Jurkat, Clone E6-1 (cell line): ENCODE results near the gene ARHGAP11A.

ENCODE experiments used
- DNase-seq: peaks from one replicate; pipeline ENCODE4 v3.0.0-alpha.2; 2011; ENCODE audit warnings: low read depth, low spot score
- H3K4me3 ChIP-seq: 2 replicates; pipeline ENCODE4 v1.5.1; 2011; ENCODE audit warnings: mild to moderate bottlenecking, low read length, control low read depth, moderate library complexity

Gene ARHGAP11A

DNA sequence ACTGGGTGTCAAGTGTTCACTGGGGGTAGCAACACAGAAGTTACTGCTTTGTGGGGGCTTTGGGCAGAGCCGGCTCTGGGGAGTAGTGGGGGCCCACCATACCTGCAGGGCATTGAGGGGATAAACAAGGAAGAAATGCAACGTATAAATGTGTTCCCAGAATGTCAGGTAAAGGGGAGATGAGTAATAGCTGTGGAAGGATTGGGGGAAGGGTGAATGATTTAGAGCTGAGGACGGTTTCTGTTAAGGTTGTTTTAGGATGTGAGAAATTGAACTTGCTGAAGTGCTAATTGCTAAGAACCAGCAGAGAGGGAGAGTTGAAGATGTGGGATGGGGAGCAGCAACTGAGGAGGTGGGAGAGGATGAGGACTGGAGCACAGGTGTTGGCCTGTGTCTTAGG lies 36.9 kb downstream of the ARHGAP11A start:
- no peak overlapping the region for H3K4me3 ChIP-seq
- no peak for DNase-seq

DNA sequence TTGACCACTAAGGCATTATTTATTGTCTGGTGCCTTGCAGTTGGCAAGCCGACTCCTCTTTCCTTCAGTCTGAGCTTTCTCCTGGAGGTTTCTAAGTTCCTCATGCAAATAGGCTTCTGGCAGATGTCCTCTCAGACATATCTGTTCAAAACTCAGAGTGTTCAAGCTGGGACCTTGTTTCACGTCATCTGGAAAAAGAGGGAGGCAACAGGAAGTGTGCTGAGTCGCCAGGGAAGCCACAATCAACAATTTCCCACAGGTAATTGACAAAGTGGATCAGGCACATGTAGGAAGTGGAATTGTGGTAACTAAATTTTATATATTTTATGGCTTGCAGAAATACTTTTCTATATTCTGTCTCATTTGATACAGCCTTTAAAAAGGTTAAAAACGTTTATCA lies 40.8 kb downstream of the ARHGAP11A start:
- no peak overlapping the region for H3K4me3 ChIP-seq
- DNase-seq: peak; percentile 14

DNA sequence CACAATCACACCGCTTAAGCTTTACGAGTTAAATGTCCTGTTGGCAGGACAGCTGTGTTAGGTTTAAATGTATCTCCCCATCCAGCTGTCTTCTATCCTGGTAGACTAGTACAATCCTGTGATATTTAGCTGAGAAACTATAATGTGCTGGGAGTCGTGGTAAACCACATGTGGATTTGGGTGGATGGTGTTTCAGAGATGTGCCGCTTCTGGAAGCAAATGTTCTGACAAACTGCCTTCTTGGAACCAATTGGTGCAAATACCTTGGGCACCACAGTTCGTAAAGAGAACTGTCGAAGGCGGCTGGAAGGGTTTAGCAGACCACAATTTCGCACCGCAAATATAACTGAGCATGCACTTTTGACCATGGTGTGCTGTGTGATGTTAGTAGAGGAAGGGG lies 41.2 kb downstream of the ARHGAP11A start:
- peak; percentile 14 for DNase-seq
- H3K4me3 ChIP-seq: no peak overlapping the region

DNA sequence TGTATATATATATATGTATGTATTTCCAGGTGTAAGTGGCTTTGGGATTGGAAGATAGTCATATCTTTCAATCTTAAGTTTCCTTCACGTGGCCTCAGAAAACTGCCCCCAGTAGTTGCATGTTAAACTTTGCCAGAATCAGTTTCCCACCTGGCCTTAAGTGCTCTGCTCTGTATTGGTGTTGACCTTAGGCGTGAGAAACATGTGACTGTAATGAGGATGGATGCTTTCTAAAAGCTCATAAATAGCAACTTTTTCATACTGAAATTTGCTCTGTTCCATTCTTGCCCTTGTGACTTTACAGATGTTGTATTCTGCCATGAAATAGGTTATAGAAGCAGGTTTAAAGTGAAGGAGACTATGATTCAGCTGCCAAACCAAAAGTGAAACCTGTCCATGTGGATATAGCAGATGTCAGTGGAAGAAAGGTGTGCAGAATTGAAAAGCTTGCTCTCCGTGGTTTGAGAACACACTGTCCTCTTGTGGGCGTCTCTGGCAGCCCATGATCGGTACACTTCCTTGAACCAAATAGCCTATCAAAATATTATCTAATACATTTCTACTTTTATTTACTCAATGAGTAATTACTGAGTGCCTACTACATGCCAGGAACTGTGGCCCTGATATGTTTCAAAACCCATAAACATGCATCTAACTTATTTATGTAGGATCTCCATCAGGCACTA lies 42.0 kb downstream of the ARHGAP11A start:
- no peak overlapping the region for H3K4me3 ChIP-seq
- DNase-seq: no peak

DNA sequence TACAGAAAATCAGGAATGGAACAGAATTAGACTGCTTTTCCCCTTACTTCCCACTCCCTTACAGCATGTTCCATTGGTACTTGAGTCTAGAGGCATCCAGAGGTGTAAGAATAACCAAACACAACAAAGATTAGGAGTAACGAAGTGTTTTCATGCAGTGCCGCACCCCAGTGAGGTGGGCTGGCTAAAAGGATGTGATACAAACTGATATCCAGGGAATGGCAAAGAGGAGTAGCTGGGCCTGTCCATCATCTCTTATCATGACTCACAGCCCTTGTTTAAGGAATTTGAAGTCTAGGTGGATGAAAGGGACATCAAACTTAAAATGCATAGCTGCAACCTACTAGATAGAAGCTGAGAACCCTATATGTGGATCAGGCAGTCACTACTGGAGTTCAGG lies 42.6 kb downstream of the ARHGAP11A start:
- H3K4me3 ChIP-seq: no peak overlapping the region
- DNase-seq: no peak

DNA sequence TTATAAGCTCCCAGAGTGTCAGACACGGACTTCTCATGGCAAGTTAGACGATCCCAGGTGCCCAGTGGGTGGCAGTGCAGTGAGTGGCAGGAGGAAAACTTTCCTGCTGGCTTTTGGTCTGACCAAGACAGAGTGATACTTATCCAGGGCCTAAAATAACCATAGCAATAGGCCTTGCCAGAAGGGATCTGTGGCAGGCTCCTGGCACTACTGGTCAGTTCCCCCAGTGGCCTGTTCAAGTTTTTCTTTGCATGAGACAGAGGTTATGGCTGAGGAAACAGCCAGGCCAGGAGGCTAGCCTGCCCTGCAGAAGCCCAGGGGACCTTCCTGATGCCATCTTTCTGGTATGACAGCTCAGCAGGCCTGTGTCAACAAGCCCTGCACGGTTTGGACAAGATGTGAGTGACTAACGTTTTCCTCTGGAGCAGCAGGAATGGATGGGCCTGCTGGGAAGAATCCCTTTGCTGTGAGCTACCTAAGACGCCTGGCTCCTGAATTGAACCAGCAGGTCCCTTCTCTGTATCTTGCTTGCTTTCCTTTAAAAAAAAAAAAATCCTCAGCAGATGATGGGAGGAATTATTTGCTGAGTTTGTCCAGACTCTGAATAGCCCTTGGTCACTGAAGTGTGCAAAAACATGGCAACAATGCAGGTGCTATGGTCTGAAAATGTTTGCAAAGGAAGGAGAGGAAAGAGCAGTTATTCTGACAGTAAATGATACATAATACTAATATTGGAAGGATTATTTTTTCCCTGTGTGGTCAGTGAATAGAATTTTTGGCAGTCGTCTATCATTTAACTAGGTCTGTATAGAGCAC lies 44.2 kb downstream of the ARHGAP11A start:
- no peak overlapping the region for H3K4me3 ChIP-seq
- DNase-seq: no peak

DNA sequence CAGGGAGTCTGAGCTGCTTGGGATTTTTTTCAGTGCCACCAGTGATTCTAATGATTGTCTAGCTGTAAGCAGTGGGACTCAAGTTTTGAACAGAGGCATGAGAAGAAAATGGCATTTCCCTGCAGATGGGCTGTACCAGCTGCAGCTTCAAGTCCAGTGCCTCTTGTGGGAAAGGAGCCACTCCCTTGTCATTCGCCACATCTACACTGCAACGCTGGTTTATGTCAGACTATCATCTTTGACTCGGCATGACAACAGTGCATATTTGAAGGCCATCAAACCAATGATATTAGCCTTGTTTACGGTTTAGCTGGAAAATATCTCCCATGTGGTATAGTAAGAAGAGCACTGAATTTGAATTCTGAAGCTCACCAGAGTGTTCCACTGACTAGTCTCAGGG lies 48.4 kb downstream of the ARHGAP11A start:
- H3K4me3 ChIP-seq: no peak overlapping the region
- no peak for DNase-seq

DNA sequence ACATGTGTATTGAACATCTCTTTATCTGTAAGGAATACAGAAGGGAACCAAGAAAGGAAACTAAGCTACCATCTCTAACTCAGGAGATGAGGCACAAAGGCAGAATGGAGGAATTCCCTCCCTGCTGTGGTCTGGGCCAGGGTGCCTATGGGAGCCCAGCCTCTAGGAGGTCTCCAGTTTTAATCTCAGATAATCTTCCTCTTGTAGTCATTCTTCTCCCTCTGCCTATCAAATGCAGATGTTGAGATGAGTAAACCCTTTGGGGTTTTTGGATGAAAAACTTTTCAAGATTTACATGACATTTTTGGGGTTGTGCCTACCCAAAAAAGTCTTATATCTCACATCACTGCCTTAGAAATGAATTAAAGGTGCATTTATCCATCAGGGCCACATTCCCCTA lies 49.5 kb downstream of the ARHGAP11A start:
- no peak for DNase-seq
- H3K4me3 ChIP-seq: no peak overlapping the region

DNA sequence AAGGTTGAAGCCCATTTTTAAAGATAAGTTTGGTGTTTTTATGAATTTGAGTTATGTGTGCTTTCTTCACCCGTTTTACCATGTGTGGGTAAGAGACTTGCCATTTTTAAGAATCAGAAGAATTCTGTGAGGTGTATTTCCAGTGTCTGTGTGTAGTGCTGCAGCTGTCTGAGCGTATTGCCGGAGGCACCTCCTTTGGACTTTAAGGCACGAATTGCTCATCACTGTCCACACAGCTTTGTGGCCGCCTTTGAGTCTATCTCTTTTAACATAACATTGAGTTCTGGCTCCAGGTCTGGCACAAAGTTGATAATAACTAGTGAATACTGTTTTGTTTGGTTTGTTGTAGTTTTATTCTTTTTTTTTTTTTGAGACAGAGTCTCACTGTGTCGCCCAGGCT lies 52.0 kb downstream of the ARHGAP11A start:
- H3K4me3 ChIP-seq: no peak overlapping the region
- no peak for DNase-seq

DNA sequence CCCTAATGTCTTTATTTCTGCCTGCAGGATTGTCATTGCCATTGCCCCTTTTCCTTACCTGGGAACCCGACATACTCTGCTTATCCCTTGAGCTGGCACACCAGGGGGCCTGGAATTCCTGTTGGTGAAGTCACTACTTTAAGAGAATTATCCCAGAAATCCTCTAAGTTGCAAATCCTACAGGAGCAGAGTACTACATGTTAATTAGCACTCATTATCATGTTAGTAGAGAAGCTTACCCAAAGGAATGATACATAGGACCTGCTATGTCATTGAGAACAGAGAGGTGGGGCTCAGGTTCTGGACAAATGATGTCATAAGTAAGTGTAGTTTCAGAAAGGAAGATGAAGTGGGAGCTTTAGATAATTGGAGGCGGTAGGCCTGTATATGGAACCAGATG lies 53.6 kb downstream of the ARHGAP11A start:
- no peak for DNase-seq
- no peak overlapping the region for H3K4me3 ChIP-seq

DNA sequence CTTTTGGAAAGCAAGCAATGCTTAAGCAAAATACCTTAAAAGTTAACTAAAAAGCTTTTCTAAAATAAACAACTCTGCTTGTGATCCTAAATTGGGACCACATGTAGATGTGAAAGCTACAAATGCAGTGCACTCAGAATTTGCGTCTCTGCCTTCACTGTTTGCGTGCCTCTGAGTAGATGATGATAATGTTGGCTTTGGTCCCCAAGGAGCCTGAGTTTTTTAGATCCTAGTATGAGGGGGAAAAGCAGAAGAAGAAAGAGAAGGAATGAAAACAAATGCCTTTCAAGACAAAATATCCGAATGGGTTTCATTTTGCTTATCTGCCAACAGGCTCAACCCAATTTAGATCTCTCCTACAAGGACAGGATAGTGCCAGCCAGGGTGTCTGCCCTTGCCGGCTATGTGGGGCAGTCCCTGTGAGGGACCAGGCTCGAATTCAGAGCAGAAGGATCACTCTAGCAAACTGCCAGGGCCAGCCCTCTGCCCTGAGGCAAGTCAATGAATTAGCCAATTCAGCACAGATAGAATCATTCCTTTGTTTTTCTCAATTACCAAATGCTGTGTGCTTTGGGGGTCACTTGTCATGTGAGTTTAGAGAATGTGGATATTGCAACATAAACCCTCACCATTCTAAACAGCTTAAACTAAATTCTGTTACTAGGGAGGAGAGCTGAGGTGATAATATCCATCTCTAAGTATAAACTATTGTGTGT lies 54.8 kb downstream of the ARHGAP11A start:
- no peak for DNase-seq
- no peak overlapping the region for H3K4me3 ChIP-seq

DNA sequence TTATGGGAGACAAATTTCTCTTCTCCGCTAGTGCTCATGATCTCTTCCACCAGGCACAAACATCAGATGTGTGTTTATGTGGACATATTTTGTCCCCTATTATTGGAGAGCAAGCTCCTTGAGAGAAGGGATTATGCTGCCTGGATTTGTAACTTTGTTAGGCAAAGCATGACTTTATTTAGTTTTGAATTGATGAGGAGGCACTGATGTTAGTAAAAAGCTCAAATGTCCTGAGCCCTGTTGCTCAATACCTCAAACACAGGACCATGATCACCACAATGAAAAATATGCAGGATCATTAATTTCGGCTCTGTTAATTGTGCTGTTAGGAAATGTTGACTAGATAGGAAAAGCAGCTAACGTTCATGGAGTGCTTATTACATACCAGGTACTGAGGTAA lies 55.3 kb downstream of the ARHGAP11A start:
- no peak for DNase-seq
- no peak overlapping the region for H3K4me3 ChIP-seq

DNA sequence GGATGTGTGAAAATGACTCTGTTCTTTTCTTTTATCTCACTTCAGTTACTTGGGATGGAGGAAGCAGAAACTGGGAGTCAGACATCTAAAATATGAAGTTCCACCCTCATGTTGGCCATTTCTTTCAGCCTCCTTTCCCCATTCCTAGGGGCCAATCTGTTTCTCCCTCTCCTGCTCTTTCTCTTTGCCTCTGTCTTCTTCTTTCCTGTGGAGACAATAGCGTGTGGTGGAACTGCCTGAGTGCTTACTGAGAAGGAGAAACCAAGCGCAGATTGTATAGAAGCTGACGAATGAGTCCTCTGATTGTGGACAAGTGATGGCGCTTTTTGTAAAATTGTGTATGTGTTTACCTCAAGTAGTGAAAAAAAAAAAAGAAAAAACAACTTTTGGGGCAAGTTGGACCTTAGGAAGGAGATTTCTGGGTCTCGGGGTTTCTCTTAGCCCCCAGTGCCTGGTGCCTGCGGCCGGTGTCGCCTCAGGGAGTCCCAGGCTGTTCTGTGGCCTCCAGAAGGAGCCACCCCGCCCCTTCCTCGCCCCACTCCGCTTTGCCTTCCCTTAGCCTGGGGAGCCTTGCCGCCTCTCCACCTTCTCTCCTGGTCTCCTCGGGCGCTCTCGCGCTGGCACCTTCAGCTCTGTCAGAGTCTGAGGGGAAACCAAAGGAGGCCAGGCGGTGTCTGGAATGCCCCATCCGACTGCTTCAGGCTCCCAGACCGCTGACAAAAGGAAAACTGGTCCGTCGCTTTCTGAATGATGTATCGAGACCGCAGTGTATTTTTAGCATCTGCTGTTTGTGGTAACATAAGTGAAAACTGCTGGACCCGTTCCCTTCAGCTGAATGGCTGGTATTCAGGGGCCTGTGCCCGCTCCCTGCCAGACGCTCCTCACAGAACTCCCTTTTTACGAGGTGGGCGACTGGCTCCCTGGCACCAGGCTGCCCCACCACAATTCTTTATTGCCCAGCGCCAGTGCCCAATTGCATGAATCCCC lies 56.3 kb downstream of the ARHGAP11A start:
- no peak overlapping the region for H3K4me3 ChIP-seq
- DNase-seq: no peak

DNA sequence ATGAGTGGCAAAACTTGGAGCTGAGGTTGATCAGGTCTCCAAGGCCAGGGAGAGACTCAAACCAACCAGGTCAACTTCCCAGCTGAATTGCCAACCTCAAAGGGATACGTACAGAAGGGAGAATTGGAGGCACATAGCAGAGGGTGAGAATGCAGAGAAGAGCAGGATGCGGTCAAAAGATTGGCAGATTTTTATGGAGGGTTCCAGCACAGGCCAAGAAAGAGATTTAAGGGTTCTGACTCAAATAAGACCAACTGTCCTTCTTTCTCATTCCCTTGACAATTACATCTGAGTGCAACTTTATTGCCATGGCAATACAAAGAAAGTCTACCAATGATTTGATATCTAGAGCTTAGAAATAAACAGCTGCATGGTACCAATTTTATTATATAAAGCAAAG lies 59.4 kb downstream of the ARHGAP11A start:
- H3K4me3 ChIP-seq: no peak overlapping the region
- DNase-seq: no peak

DNA sequence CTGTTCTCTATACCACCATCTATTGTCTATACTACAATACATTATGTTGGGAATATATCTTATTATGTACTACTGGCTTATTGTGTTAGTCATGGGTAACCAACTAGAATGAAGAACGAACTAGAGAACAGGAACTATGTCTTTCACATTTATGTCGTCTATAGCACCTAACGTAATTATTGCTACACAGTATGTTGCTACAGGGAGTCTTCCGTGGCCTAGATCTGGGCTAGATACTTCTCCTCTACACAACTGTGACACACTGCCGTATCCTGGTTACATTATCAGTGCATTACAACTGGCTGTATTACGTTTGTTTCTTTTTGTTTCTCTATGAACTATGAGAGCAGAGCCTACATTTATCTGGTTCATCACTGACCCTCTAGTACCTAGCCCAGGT lies 60.2 kb downstream of the ARHGAP11A start:
- H3K4me3 ChIP-seq: no peak overlapping the region
- DNase-seq: no peak

DNA sequence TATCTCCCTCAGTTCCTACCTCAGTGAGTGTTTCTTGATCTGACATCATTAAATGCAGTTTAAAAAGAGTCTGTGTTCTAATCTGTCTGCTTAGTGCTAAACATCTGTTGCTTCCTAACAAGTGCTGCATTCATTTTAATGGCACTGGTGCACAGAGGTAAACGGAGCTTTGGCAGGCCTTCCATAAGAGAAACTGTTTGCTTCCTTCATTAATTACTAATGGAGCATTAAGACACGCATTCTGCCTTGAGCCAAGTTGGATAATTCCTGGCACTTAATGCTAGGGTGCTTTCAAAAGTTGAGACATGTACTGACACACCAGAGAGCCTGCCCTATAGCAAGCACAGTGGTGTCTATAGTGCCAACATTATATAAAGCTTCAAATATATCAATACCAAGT lies 60.9 kb downstream of the ARHGAP11A start:
- no peak overlapping the region for H3K4me3 ChIP-seq
- no peak for DNase-seq

DNA sequence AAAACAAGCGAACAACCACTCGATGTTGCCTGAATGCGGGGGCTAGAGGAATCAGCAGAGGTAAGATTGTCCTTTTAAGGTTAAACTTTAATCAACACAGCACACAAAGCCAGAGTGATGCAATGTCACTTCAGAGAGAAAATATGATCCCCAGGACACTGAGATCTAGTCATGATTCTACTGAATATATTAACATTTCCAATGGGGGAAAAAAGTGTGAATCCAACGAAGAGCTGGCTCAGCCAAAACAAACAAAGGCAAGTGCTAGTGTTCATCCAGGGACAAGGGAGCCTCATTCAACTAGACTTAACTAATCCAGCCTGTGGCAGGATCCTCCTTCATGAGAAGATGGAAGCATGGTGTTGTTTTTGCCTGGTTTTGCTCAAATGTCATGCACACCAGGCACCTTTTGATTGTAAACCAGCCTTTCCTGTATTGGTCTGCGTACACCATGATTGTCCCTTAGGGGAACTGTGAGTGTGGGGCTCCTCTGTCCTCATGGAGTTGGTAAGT lies 62.0 kb downstream of the ARHGAP11A start:
- no peak for DNase-seq
- no peak overlapping the region for H3K4me3 ChIP-seq

DNA sequence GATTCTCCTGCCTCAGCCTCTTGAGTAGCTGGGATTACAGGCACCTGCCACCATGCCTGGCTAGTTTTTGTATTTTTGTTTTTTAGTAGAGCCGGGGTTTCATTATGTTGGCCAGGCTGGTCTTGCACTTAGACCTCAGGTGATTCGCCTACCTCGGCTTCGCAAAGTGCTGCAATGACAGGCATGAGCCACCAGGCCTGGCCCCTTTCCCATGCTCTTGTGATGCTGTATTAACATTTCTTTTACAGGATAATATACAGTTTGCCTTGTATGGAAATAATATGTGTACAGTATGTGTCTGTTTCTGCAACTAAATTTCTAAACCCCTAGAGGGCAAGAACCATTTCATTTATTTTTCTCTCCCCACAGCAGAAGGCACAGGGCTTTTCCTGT lies 64.0 kb downstream of the ARHGAP11A start:
- DNase-seq: no peak
- no peak overlapping the region for H3K4me3 ChIP-seq

DNA sequence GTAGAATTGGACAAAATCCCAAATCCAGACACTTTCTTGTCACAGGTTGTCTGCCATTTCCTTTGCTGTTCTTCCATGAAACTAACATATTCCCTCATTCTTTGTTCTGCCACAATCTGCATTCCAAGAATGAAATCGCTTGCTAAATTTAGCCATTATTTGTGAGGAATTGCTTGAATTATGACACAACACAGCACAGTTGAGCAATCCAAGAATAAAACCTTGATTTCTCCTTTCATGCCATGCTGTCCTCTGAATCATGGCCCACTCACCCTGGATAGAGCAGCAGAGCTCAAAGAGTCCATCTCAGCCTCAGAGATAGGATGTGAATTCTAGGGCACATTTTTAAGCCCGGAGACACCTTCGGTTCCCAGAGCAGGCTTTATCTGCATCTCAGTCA lies 67.3 kb downstream of the ARHGAP11A start:
- no peak for DNase-seq
- no peak overlapping the region for H3K4me3 ChIP-seq
